ENCODE measurements around the gene SLC44A4. TPM values are rescaled to one million over a fixed set of nuclear protein-coding genes. Genes with fewer than 3 reads are reported as not detected.
"Not testable (repeated sequence)": the region's sequence is repeated elsewhere in the genome, so short reads cannot be mapped to it uniquely, and the experiment has no call there.

SLC44A4 gene
- polyA plus RNA-seq, 1 donor (not counting 4 experiments of a cell fraction or from before 2014, with no cell fraction given), result 0.25 TPM

DNA sequence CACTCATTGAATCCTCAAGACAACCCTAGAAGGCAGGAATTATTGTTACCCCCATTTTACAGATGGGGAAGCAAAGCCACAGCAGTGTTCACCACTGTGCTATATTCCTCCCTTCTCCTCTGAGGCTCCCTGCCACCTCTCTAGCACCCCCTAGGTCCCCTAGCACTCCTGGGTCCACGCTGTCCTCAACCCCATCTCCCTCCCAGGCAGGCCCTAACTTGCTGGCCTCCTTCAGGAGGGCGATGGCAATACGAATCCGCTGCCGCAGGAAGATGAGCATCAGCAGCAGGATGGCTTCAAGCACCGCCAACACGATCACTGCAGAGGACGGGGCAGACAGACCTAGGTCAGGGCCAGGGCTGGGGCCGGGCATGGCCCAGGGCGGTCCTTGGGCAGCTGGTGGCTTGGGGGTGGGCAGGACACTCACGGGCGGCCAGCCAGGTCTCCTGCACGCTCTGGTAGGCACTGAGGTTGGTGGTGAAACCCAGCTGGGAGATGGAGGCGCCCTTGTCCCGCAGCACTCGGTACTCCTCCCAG is 8.3 kb downstream of the SLC44A4 start:
- FAIRE-seq, result no peak

DNA sequence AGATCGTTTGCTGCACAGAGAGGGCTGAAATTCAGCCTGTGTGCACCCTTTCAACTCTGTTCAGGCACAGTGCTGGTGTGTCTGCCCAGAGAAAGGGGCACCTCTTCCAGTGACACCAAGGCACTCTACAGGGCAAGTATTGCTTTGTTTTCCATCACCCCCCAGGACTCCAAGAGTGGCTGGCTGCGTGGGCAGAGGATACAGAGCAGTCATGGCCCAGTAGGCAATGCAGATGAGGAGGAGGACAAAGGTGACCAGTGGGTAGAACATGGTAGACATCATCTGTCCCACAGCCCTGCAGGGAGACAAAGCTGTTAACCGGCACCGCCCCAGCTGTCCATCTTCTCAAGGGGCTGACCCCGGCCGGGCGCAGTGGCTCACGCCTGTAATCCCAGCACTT is 9.5 kb downstream of the SLC44A4 start:
- TF ChIP-seq, protein P1, sequence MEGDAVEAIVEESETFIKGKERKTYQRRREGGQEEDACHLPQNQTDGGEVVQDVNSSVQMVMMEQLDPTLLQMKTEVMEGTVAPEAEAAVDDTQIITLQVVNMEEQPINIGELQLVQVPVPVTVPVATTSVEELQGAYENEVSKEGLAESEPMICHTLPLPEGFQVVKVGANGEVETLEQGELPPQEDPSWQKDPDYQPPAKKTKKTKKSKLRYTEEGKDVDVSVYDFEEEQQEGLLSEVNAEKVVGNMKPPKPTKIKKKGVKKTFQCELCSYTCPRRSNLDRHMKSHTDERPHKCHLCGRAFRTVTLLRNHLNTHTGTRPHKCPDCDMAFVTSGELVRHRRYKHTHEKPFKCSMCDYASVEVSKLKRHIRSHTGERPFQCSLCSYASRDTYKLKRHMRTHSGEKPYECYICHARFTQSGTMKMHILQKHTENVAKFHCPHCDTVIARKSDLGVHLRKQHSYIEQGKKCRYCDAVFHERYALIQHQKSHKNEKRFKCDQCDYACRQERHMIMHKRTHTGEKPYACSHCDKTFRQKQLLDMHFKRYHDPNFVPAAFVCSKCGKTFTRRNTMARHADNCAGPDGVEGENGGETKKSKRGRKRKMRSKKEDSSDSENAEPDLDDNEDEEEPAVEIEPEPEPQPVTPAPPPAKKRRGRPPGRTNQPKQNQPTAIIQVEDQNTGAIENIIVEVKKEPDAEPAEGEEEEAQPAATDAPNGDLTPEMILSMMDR (optimal IDR thresholded peaks at IDR 0.05 in 1 of 3, IDR thresholded peaks at IDR 0.05 in 1 of 3, conservative IDR thresholded peaks at IDR 0.05 in 1 of 3; ENCODE audit: extremely low read depth in 1 of 3, insufficient read depth in 2 of 3, low read length in 3 of 3), result no peak
- Histone ChIP-seq H3K9me3 (ENCODE audit: control insufficient read depth, low read depth, low read length) (no peaks in the 10 kb centered on the region), H3K4me2 (ENCODE audit: control insufficient read depth, extremely low read depth, insufficient read depth, low read depth, low read length) (no peak overlapping the region), H4K20me1 (ENCODE audit: control insufficient read depth, extremely low read depth, insufficient read depth, low read length) (no peaks in the 10 kb centered on the region), H3K27ac (ENCODE audit: control insufficient read depth, insufficient read depth, low read length) (no peak overlapping the region), H3K27me3 (ENCODE audit: control insufficient read depth, extremely low read depth, insufficient read depth, low read length) (no peaks in the 10 kb centered on the region), H3K79me2 (ENCODE audit: control insufficient read depth, insufficient read depth, low read length) (no peaks in the 10 kb centered on the region), H2AFZ (ENCODE audit: control insufficient read depth, low read length) (no peak overlapping the region), H3K9me1 (ENCODE audit: control insufficient read depth, extremely low read depth, insufficient read depth, low read length) (no peaks in the 10 kb centered on the region), H3K9ac (ENCODE audit: control insufficient read depth, extremely low read depth, insufficient read depth, low read length) (no peak overlapping the region), H3K4me1 (ENCODE audit: control insufficient read depth, extremely low read depth, insufficient read depth, low read length) (peaks cover 5% of the 10 kb centered on the region), H3K4me3 (ENCODE audit: control insufficient read depth in 2 of 3, extremely low read depth in 1 of 3, insufficient read depth in 2 of 3, low read depth in 1 of 3, low read length in 3 of 3) (no peak overlapping the region), H3K36me3 (ENCODE audit: control insufficient read depth in 2 of 2, extremely low read depth in 1 of 2, insufficient read depth in 2 of 2, low read length in 2 of 2) (no peaks in the 10 kb centered on the region)
- no peak for DNase-seq (ENCODE audit: low read depth, low spot score)
- FAIRE-seq, result no peak
- dilution Hi-C loops (cut with MboI; ENCODE audit: extremely low pct_ligation_motif_present, low sequenced_read_pairs), result no loop called here

More for the DNA sequence above, 8.3 kb downstream of the SLC44A4 start:
- H3K9me3 ChIP-seq (ENCODE audit: control insufficient read depth, low read depth, low read length), result no peaks in the 10 kb centered on the region
- H3K9ac ChIP-seq (ENCODE audit: control insufficient read depth, extremely low read depth, insufficient read depth, low read length), result no peak overlapping the region
- H3K27me3 ChIP-seq (ENCODE audit: control insufficient read depth, extremely low read depth, insufficient read depth, low read length), result no peaks in the 10 kb centered on the region
- H3K4me3 ChIP-seq (ENCODE audit: control insufficient read depth in 2 of 3, extremely low read depth in 1 of 3, insufficient read depth in 2 of 3, low read depth in 1 of 3, low read length in 3 of 3), result no peak overlapping the region
- dilution Hi-C loops (cut with MboI; ENCODE audit: extremely low pct_ligation_motif_present, low sequenced_read_pairs), result no loop called here
- H4K20me1 ChIP-seq (ENCODE audit: control insufficient read depth, extremely low read depth, insufficient read depth, low read length), result no peaks in the 10 kb centered on the region
- H3K4me2 ChIP-seq (ENCODE audit: control insufficient read depth, extremely low read depth, insufficient read depth, low read depth, low read length), result no peak overlapping the region
- H3K79me2 ChIP-seq (ENCODE audit: control insufficient read depth, insufficient read depth, low read length), result no peaks in the 10 kb centered on the region
- H3K36me3 ChIP-seq (ENCODE audit: control insufficient read depth in 2 of 2, extremely low read depth in 1 of 2, insufficient read depth in 2 of 2, low read length in 2 of 2), result no peaks in the 10 kb centered on the region
- H3K9me1 ChIP-seq (ENCODE audit: control insufficient read depth, extremely low read depth, insufficient read depth, low read length), result no peaks in the 10 kb centered on the region
- H2AFZ ChIP-seq (ENCODE audit: control insufficient read depth, low read length), result no peak overlapping the region
- H3K27ac ChIP-seq (ENCODE audit: control insufficient read depth, insufficient read depth, low read length), result no peak overlapping the region
- peaks cover 5% of the 10 kb centered on the region for H3K4me1 ChIP-seq (ENCODE audit: control insufficient read depth, extremely low read depth, insufficient read depth, low read length)
- no peak for TF ChIP-seq EZH2 (IDR thresholded peaks at IDR 0.05; ENCODE audit: low read length)
- TF ChIP-seq, protein P1 (optimal IDR thresholded peaks at IDR 0.05 in 1 of 3, IDR thresholded peaks at IDR 0.05 in 1 of 3, conservative IDR thresholded peaks at IDR 0.05 in 1 of 3; ENCODE audit: extremely low read depth in 1 of 3, insufficient read depth in 2 of 3, low read length in 3 of 3), result peak in 1 of 3 experiments; percentile 43
- DNase-seq (ENCODE audit: low read depth, low spot score), result no peak

DNA sequence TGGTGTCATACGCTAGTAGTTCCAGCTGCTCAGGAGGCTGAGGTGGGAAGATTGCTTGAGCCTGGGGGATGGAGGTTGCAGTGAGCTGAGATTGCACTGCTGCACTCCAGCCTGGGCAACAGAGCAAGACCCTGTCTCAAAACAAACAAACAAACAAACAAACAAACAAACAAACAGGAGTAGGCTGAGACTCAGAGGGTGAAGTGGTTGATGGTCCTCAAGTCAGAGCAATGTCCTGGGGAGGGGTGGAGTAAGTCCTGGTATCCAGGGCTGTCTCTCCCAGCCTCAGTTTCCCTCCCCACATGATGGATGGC is 10.2 kb downstream of the SLC44A4 start:
- H3K9me3 ChIP-seq (ENCODE audit: control insufficient read depth, low read depth, low read length); H3K27ac ChIP-seq (ENCODE audit: control insufficient read depth, insufficient read depth, low read length); H3K79me2 ChIP-seq (ENCODE audit: control insufficient read depth, insufficient read depth, low read length); DNase-seq (ENCODE audit: low read depth, low spot score); H3K4me3 ChIP-seq (ENCODE audit: control insufficient read depth in 2 of 3, extremely low read depth in 1 of 3, insufficient read depth in 2 of 3, low read depth in 1 of 3, low read length in 3 of 3); H3K9ac ChIP-seq (ENCODE audit: control insufficient read depth, extremely low read depth, insufficient read depth, low read length); FAIRE-seq; H3K27me3 ChIP-seq (ENCODE audit: control insufficient read depth, extremely low read depth, insufficient read depth, low read length); H3K4me1 ChIP-seq (ENCODE audit: control insufficient read depth, extremely low read depth, insufficient read depth, low read length); dilution Hi-C loops (cut with MboI; ENCODE audit: extremely low pct_ligation_motif_present, low sequenced_read_pairs); H4K20me1 ChIP-seq (ENCODE audit: control insufficient read depth, extremely low read depth, insufficient read depth, low read length); H2AFZ ChIP-seq (ENCODE audit: control insufficient read depth, low read length); H3K4me2 ChIP-seq (ENCODE audit: control insufficient read depth, extremely low read depth, insufficient read depth, low read depth, low read length); H3K36me3 ChIP-seq (ENCODE audit: control insufficient read depth in 2 of 2, extremely low read depth in 1 of 2, insufficient read depth in 2 of 2, low read length in 2 of 2); H3K9me1 ChIP-seq (ENCODE audit: control insufficient read depth, extremely low read depth, insufficient read depth, low read length): not testable (repeated sequence)
